IMR-90 (cell line): ENCODE data around the gene TEX52. TPM values are rescaled to one million over a fixed set of nuclear protein-coding genes. Genes with fewer than 3 reads are reported as not detected.

ENCODE experiments used
- ATAC-seq: fragments of 200-7000 bp; cut with Tn5 transposase; 2 replicates; pipeline ENCODE4 v1.9.1; 2020; ENCODE audit warnings: low read depth, mild to moderate bottlenecking, moderate library complexity
- BruUV-seq: library from RNA; stranded (reverse); fragments of 400-500 nt; replicated peaks from 2 replicates; lab custom pipeline; 2021; lab: Mats Ljungman, UMichigan
- CTCF ChIA-PET: fragments of 300-600 bp; formaldehyde crosslinking; extraction: SDS; loops from one replicate; lab custom pipeline; 2021; ENCODE audit warnings: antibody characterized with exemption; lab: Yijun Ruan, JAX
- POLR2A ChIA-PET: fragments of 300-600 bp; sonication (Branson Sonifier 250); formaldehyde crosslinking; loops from one replicate; lab custom pipeline; 2022; ENCODE audit warnings: antibody characterized with exemption; ENCODE audit not compliant: unreplicated experiment; lab: Charles Lee
- DNase-seq: peaks from one replicate; pipeline ENCODE4 v3.0.0; 2013
- H2AFZ ChIP-seq: replicated peaks from 2 replicates; pipeline ENCODE3; 2013; ENCODE audit warnings: low read length, mild to moderate bottlenecking; ENCODE audit not compliant: poor library complexity
- H2AK5ac ChIP-seq: 2 replicates; pipeline ENCODE4 v1.6.1; 2013; ENCODE audit warnings: low read depth, low read length, inconsistent platforms
- H2AK9ac ChIP-seq: replicated peaks from 2 replicates; pipeline ENCODE3; 2013; ENCODE audit warnings: mild to moderate bottlenecking, low read depth, low read length, moderate library complexity; ENCODE audit not compliant: poor library complexity
- H2BK120ac ChIP-seq: 2 replicates; pipeline ENCODE4 v1.6.1; 2013; ENCODE audit warnings: low read depth, low read length, inconsistent platforms
- H2BK15ac ChIP-seq: 3 replicates; pipeline ENCODE4 v1.6.1; 2013; ENCODE audit warnings: low read depth, low read length, inconsistent platforms
- H2BK20ac ChIP-seq: 2 replicates; pipeline ENCODE4 v1.6.1; 2013; ENCODE audit warnings: low read depth, mild to moderate bottlenecking, inconsistent platforms, low read length, moderate library complexity
- H2BK5ac ChIP-seq: 2 replicates; pipeline ENCODE4 v1.6.1; 2013; ENCODE audit warnings: mild to moderate bottlenecking, low read depth, low read length, inconsistent platforms; ENCODE audit not compliant: poor library complexity, severe bottlenecking
- H3K14ac ChIP-seq: replicated peaks from 2 replicates; pipeline ENCODE4 v1.6.1; 2013; ENCODE audit warnings: low read depth, low read length, inconsistent platforms
- H3K18ac ChIP-seq: 2 replicates; pipeline ENCODE4 v1.6.1; 2013; ENCODE audit warnings: low read depth, low read length, control low read depth
- H3K23ac ChIP-seq: 2 replicates; pipeline ENCODE4 v1.6.1; 2013; ENCODE audit warnings: low read depth, low read length, inconsistent platforms
- H3K27ac ChIP-seq: 2 replicates; pipeline ENCODE4 v1.5.1; 2013; ENCODE audit warnings: mild to moderate bottlenecking, control low read depth, low read length; ENCODE audit not compliant: insufficient read depth
- H3K27me3 ChIP-seq: 2 replicates; pipeline ENCODE4 v1.6.1; 2013; ENCODE audit warnings: low read length; ENCODE audit not compliant: control insufficient read depth, insufficient read depth
- H3K36me3 ChIP-seq: 2 replicates; pipeline ENCODE4 v1.6.1; 2013; ENCODE audit warnings: low read length, mixed read lengths; ENCODE audit not compliant: control insufficient read depth, insufficient read depth
- H3K4ac ChIP-seq: 2 replicates; pipeline ENCODE4 v1.6.1; 2013; ENCODE audit warnings: low read depth, low read length, inconsistent platforms
- H3K4me1 ChIP-seq: 2 replicates; pipeline ENCODE4 v1.6.1; 2013; ENCODE audit warnings: low read length, mixed read lengths; ENCODE audit not compliant: control insufficient read depth, insufficient read depth
- H3K4me2 ChIP-seq: 2 replicates; pipeline ENCODE4 v1.6.1; 2013; ENCODE audit warnings: low read depth, mild to moderate bottlenecking, control low read depth, low read length, moderate library complexity
- H3K4me3 ChIP-seq: 2 replicates; pipeline ENCODE4 v1.5.1; 2013; ENCODE audit warnings: low read depth, mild to moderate bottlenecking, control low read depth, low read length, moderate library complexity; ENCODE audit not compliant: insufficient read depth
- H3K56ac ChIP-seq: 2 replicates; pipeline ENCODE4 v1.6.1; 2013; ENCODE audit warnings: low read length, inconsistent platforms; ENCODE audit not compliant: insufficient read depth; ENCODE audit errors: extremely low read depth
- H3K79me1 ChIP-seq, 2 experiments: 2 replicates each; pipeline ENCODE4 v1.6.1; 2013; ENCODE audit warnings: low read length in 2 of 2, inconsistent platforms in 1 of 2, low read depth in 1 of 2
- H3K9ac ChIP-seq: 2 replicates; pipeline ENCODE4 v1.6.1; 2013; ENCODE audit warnings: low read depth, low read length, control low read depth
- H3K9me1 ChIP-seq: 2 replicates; pipeline ENCODE4 v1.6.1; 2013; ENCODE audit warnings: low read length, inconsistent platforms; ENCODE audit not compliant: insufficient read depth
- H3K9me3 ChIP-seq: 2 replicates; pipeline ENCODE4 v1.6.1; 2013; ENCODE audit warnings: low read length; ENCODE audit not compliant: control insufficient read depth, insufficient read depth
- H4K20me1 ChIP-seq: 2 replicates; pipeline ENCODE4 v1.6.1; 2013; ENCODE audit warnings: low read length, inconsistent platforms; ENCODE audit not compliant: insufficient read depth
- H4K5ac ChIP-seq: 2 replicates; pipeline ENCODE4 v1.6.1; 2013; ENCODE audit warnings: mild to moderate bottlenecking, low read depth, low read length, control low read depth
- H4K8ac ChIP-seq, 2 experiments: 2 replicates each; pipeline ENCODE4 v1.6.1; 2013; ENCODE audit warnings: low read depth in 2 of 2, low read length in 2 of 2, control low read depth in 1 of 2, inconsistent platforms in 1 of 2
- H4K91ac ChIP-seq: 2 replicates; pipeline ENCODE4 v1.6.1; 2013; ENCODE audit warnings: low read depth, low read length, inconsistent platforms; ENCODE audit not compliant: insufficient read depth
- BHLHE40 ChIP-seq: fragments of 150-350 bp; IDR thresholded peaks from 2 replicates; pipeline ENCODE4 v1.6.1; 2016; ENCODE audit warnings: mild to moderate bottlenecking, low read depth, low read length
- CEBPB ChIP-seq: IDR thresholded peaks from 2 replicates; pipeline ENCODE4 v1.6.1; 2012; ENCODE audit warnings: low read depth, low read length, improper control_type of control experiment
- CHD1 ChIP-seq: IDR thresholded peaks from 2 replicates; pipeline ENCODE4 v1.6.1; 2012; ENCODE audit warnings: low read depth, low read length, improper control_type of control experiment
- FOS ChIP-seq: fragments of 150-350 bp; IDR thresholded peaks from 2 replicates; pipeline ENCODE4 v1.6.1; 2016; ENCODE audit warnings: low read depth, low read length
- MAFK ChIP-seq: IDR thresholded peaks from 2 replicates; pipeline ENCODE4 v1.6.1; 2012; ENCODE audit warnings: low read depth, low read length, improper control_type of control experiment
- MAZ ChIP-seq: IDR thresholded peaks from 2 replicates; pipeline ENCODE4 v1.6.1; 2012; ENCODE audit warnings: low read depth, mild to moderate bottlenecking, low read length, improper control_type of control experiment, moderate library complexity, borderline replicate concordance
- MXI1 ChIP-seq: IDR thresholded peaks from 2 replicates; pipeline ENCODE4 v1.6.1; 2012; ENCODE audit warnings: low read depth, mild to moderate bottlenecking, low read length, moderate library complexity, borderline replicate concordance
- NFE2L2 ChIP-seq: fragments of 150-350 bp; IDR thresholded peaks from 2 replicates; pipeline ENCODE4 v1.6.1; 2016; ENCODE audit warnings: low read depth, mild to moderate bottlenecking, low read length
- POLR2A ChIP-seq: IDR thresholded peaks from 2 replicates; pipeline ENCODE4 v1.6.1; 2012; ENCODE audit warnings: mild to moderate bottlenecking, low read depth, low read length
- RAD21 ChIP-seq: IDR thresholded peaks from 2 replicates; pipeline ENCODE4 v1.6.1; 2012; ENCODE audit warnings: low read length, improper control_type of control experiment
- RCOR1 ChIP-seq: IDR thresholded peaks from 2 replicates; pipeline ENCODE4 v1.6.1; 2012; ENCODE audit warnings: mild to moderate bottlenecking, low read length, improper control_type of control experiment; ENCODE audit not compliant: insufficient replicate concordance
- RFX5 ChIP-seq: IDR thresholded peaks from 2 replicates; pipeline ENCODE4 v1.8.0; 2012; ENCODE audit warnings: low read depth, mild to moderate bottlenecking, low read length, moderate library complexity
- SMC3 ChIP-seq: fragments of 150-350 bp; IDR thresholded peaks from 2 replicates; pipeline ENCODE4 v1.6.1; 2016; ENCODE audit warnings: low read depth, mild to moderate bottlenecking, antibody characterized with exemption, low read length, moderate library complexity
- WGBS, 2 experiments: methylation state at CpG; one replicate each; pipeline versions ENCODE4 v1.1.5 to v1.1.7; 2013; ENCODE audit warnings: missing lambda C conversion rate in 2 of 2; ENCODE audit not compliant: insufficient read length in 1 of 2; ENCODE audit errors: extremely low coverage in 2 of 2; 5-methylcytosine and 5-hydroxymethylcytosine counted together
- dilution Hi-C: fragments of 300-500 bp; cut with HindIII; formaldehyde crosslinking; loops from one replicate; pipeline ENCODE4 v1.14.3; 2018; ENCODE audit warnings: low sequenced_read_pairs; ENCODE audit not compliant: unreplicated experiment
- in situ Hi-C: fragments of 300-500 bp; cut with MboI; formaldehyde crosslinking; loops from 3 replicates; pipeline ENCODE4 v1.14.3; 2019; ENCODE audit warnings: low sequenced_read_pairs, inconsistent platforms, mixed read lengths
- intact Hi-C: fragments of 100-400 bp; cut with micrococcal nuclease; formaldehyde crosslinking; loops from 2 replicates; pipeline ENCODE4 v1.10.0; 2022
- polyA plus RNA-seq, 3 experiments: library from polyadenylated mRNA; depleted of rRNA; stranded (reverse); fragments of >200 nt; gene quantifications; 2 replicates each; pipeline ENCODE4 v1.2.3, GENCODE V29; 2012; ENCODE audit warnings: low replicate concordance in 1 of 3
- total RNA-seq: library from RNA; depleted of rRNA; stranded (reverse); fragments of >200 nt; gene quantifications from 2 replicates; pipeline ENCODE4 v1.2.3, GENCODE V29; 2012
- TF ChIP-seq, protein P1 (sequence below): fragments of 150-350 bp; IDR thresholded peaks from 2 replicates; pipeline ENCODE4 v1.6.1; 2017; ENCODE audit warnings: mild to moderate bottlenecking, antibody characterized with exemption, low read length, low read depth
- TF ChIP-seq, protein P2 (sequence below): fragments of 150-350 bp; IDR thresholded peaks from 2 replicates; pipeline ENCODE4 v1.6.1; 2016; ENCODE audit warnings: low read depth, mild to moderate bottlenecking, low read length, moderate library complexity, borderline replicate concordance
- TF ChIP-seq, protein P3 (sequence below): conservative IDR thresholded peaks from 2 replicates; pipeline ENCODE4 v1.5.1; 2012; ENCODE audit warnings: mild to moderate bottlenecking, low read depth, low read length, improper control_type of control experiment

The TEX52 gene
- total and polyA plus RNA-seq, 2 of the 4 experiments (the other 2 are of a cell fraction) = not detected

DNA sequence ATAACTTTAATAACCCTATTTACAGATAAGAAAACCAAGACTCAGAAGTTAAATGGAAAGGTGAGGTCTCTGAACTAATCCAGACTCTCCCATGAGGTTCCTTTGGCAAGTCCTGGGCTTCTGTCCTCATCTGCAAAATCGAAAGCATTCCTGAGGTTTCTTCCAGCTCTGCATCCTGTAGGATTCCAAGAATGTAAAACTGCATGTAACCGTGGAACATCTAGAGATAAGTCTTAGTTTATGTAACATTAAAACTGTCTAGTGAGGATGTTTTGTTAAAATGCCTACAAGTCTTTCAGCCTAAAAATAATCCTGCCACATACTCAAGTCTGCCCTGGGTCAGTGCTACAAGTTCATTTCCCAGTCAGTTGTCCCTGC, 51.7 kb downstream of the TEX52 start:
- Histone ChIP-seq H3K9me1 (0 out of 2 replicates have a peak, but pooled peaks cover 13% of the 10 kb centered on the region), H3K79me1 (peaks cover 0 to 16% of the 10 kb centered on the region in 2 experiments; a peak in 1 of 4 replicates), H3K4me1 (peaks cover 13% of the 10 kb centered on the region), H4K5ac (no peak overlapping the region), H3K4me2 (peak overlapping the region; percentile 45; the same call in 1 of the 2 replicates), H4K20me1 (peaks cover 10% of the 10 kb centered on the region; the same call in 1 of the 2 replicates), H3K9me3 (no peaks in the 10 kb centered on the region), H3K56ac (no peak overlapping the region), H2AK5ac (no peak overlapping the region), H2BK5ac (peak overlapping the region; percentile 47), H3K23ac (no peak overlapping the region), H2BK120ac (no peak overlapping the region), H3K4ac (no peak overlapping the region), H2AK9ac (no peak overlapping the region), H2AFZ (no peak overlapping the region), H3K4me3 (no peak overlapping the region), H2BK15ac (no peak overlapping the region), H4K91ac (no peak overlapping the region), H3K27me3 (no peaks in the 10 kb centered on the region), H3K36me3 (peaks cover 19% of the 10 kb centered on the region), H3K18ac (no peak overlapping the region), H4K8ac (no peak overlapping the region), H3K27ac (peak overlapping the region; percentile 9; the same call in 1 of the 2 replicates), H2BK20ac (no peak overlapping the region), H3K14ac (no peak overlapping the region), H3K9ac (peak overlapping the region; percentile 26; the same call in 1 of the 2 replicates)
- in situ Hi-C loops (no loop called here), intact Hi-C loops (no loop called here), dilution Hi-C loops (no loop called here)
- ATAC-seq = peak; percentile 68
- TF ChIP-seq CEBPB (no peak), RAD21 (no peak), FOS (no peak), RCOR1 (no peak), BHLHE40 (no peak), MAZ (no peak), RFX5 (no peak), MAFK (no peak), MXI1 (no peak), CHD1 (no peak), NFE2L2 (no peak), SMC3 (no peak), POLR2A (no peak)
- TF ChIP-seq, protein P1, sequence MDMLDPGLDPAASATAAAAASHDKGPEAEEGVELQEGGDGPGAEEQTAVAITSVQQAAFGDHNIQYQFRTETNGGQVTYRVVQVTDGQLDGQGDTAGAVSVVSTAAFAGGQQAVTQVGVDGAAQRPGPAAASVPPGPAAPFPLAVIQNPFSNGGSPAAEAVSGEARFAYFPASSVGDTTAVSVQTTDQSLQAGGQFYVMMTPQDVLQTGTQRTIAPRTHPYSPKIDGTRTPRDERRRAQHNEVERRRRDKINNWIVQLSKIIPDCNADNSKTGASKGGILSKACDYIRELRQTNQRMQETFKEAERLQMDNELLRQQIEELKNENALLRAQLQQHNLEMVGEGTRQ = no peak
- TF ChIP-seq, protein P2, sequence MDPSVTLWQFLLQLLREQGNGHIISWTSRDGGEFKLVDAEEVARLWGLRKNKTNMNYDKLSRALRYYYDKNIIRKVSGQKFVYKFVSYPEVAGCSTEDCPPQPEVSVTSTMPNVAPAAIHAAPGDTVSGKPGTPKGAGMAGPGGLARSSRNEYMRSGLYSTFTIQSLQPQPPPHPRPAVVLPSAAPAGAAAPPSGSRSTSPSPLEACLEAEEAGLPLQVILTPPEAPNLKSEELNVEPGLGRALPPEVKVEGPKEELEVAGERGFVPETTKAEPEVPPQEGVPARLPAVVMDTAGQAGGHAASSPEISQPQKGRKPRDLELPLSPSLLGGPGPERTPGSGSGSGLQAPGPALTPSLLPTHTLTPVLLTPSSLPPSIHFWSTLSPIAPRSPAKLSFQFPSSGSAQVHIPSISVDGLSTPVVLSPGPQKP = no peak
- TF ChIP-seq, protein P3, sequence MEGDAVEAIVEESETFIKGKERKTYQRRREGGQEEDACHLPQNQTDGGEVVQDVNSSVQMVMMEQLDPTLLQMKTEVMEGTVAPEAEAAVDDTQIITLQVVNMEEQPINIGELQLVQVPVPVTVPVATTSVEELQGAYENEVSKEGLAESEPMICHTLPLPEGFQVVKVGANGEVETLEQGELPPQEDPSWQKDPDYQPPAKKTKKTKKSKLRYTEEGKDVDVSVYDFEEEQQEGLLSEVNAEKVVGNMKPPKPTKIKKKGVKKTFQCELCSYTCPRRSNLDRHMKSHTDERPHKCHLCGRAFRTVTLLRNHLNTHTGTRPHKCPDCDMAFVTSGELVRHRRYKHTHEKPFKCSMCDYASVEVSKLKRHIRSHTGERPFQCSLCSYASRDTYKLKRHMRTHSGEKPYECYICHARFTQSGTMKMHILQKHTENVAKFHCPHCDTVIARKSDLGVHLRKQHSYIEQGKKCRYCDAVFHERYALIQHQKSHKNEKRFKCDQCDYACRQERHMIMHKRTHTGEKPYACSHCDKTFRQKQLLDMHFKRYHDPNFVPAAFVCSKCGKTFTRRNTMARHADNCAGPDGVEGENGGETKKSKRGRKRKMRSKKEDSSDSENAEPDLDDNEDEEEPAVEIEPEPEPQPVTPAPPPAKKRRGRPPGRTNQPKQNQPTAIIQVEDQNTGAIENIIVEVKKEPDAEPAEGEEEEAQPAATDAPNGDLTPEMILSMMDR = no peak
- WGBS, 2 experiments = no CpG with 5 or more reads among the region's 2 CpGs
- no TSS peak for BruUV-seq
- CTCF ChIA-PET = interaction anchor here (1.1 kb wide), 1 partner anchor 65 kb away, joined by 3 read pairs; no protein-coding TSS in a partner anchor
- POLR2A ChIA-PET = interaction anchor here (0.8 kb wide), 1 partner anchor 229 kb away, joined by 3 read pairs; no protein-coding TSS in a partner anchor
- peak; percentile 67 for DNase-seq
